ENCODE results near the gene PHOX2A.

- TF ChIP-seq, protein P1, sequence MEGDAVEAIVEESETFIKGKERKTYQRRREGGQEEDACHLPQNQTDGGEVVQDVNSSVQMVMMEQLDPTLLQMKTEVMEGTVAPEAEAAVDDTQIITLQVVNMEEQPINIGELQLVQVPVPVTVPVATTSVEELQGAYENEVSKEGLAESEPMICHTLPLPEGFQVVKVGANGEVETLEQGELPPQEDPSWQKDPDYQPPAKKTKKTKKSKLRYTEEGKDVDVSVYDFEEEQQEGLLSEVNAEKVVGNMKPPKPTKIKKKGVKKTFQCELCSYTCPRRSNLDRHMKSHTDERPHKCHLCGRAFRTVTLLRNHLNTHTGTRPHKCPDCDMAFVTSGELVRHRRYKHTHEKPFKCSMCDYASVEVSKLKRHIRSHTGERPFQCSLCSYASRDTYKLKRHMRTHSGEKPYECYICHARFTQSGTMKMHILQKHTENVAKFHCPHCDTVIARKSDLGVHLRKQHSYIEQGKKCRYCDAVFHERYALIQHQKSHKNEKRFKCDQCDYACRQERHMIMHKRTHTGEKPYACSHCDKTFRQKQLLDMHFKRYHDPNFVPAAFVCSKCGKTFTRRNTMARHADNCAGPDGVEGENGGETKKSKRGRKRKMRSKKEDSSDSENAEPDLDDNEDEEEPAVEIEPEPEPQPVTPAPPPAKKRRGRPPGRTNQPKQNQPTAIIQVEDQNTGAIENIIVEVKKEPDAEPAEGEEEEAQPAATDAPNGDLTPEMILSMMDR (IDR thresholded peaks at IDR 0.05) = peak; percentile 6 to 64 (median 50)
- peak; percentile 49 to 55 for TF ChIP-seq POLR2A (IDR thresholded peaks at IDR 0.05)
These were observed 20.9 kb downstream of the PHOX2A start for GRCh38 chr11:72222907-72223614.

Data from Peyer's patch (tissue), 4 donors.